ENCODE data around the gene PPP2R1B. TPM values are rescaled to one million over a fixed set of nuclear protein-coding genes. Genes with fewer than 3 reads are reported as not detected.

The PPP2R1B gene
- total RNA-seq, 1 experiment from 2014 or later: 105 TPM

DNA sequence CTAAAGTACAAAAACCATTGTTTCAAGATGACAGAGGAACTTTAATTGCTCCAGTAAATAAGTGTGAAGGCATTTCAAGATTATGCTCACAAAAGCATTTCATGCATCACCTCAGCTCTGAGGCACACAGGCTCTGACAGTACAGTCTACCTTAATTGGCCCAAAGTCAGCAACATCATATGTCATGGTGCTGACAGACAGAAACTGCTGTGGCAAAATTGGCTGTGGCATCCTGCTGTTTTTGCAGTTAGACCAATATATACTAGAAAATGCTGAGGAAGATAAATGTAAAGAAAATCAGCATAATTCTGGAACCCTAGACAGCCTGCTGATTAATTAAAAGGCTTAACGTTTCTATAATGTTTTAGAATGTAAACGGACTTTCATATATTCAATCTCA is 34.9 kb upstream of the PPP2R1B start:
- H3K27me3 Mint-ChIP-seq (ENCODE audit: low read depth): no peaks in the 10 kb centered on the region

More for the DNA sequence above, 34.9 kb upstream of the PPP2R1B start:
- H2BK20ac ChIP-seq (ENCODE audit: low read depth, low read length, poor library complexity, severe bottlenecking): no peak overlapping the region
- H3K4me2 ChIP-seq (ENCODE audit: insufficient read depth, insufficient read length, low read length): no peak overlapping the region
- no peaks in the 10 kb centered on the region for H3K9me3 ChIP-seq (ENCODE audit: control insufficient read depth, low read depth, low read length)
- peaks cover 1 to 3% (median 1%) of the 10 kb centered on the region in 3 experiments; a peak in 3 of 7 replicates for H3K36me3 Mint-ChIP-seq (ENCODE audit: insufficient read depth in 1 of 3, low read depth in 3 of 3)
- H3K56ac ChIP-seq (ENCODE audit: insufficient read length, low read depth, low read length): no peak overlapping the region
- no peak overlapping the region for H2AK5ac ChIP-seq (ENCODE audit: insufficient read length, low read length)
- no peak overlapping the region for H2BK15ac ChIP-seq (ENCODE audit: low read depth, low read length)
- no peak overlapping the region for H2BK12ac ChIP-seq (ENCODE audit: insufficient read length, low read depth, low read length)
- H2BK5ac ChIP-seq (ENCODE audit: insufficient read length, low read length): no peak overlapping the region
- H4K5ac ChIP-seq (ENCODE audit: insufficient read length, low read depth, low read length): no peak overlapping the region
- H4K20me1 ChIP-seq (ENCODE audit: control insufficient read depth, insufficient read depth, insufficient read length): no peaks in the 10 kb centered on the region
- no peak overlapping the region for H3K27ac Mint-ChIP-seq
- WGBS (ENCODE audit: extremely low coverage, insufficient read length, low lambda C conversion rate): no CpG with 5 or more reads among the region's 2 CpGs
- no peak overlapping the region for H3K4ac ChIP-seq (ENCODE audit: low read depth, low read length)
- no peak overlapping the region for H2AFZ ChIP-seq (ENCODE audit: low read length)
- H2BK120ac ChIP-seq (ENCODE audit: low read depth, low read length, poor library complexity, severe bottlenecking): no peak overlapping the region
- H3K23me2 ChIP-seq (ENCODE audit: insufficient read length, low read depth, low read length, poor library complexity, severe bottlenecking): no peaks in the 10 kb centered on the region
- H3K23ac ChIP-seq (ENCODE audit: insufficient read length, low read depth, low read length): no peak overlapping the region
- no peak overlapping the region for H3K4me3 Mint-ChIP-seq
- TF ChIP-seq CTCF (conservative IDR thresholded peaks at IDR 0.05): no peak
- H3K27ac ChIP-seq (ENCODE audit: insufficient read length, low read depth, low read length): no peak overlapping the region
- no peak for DNase-seq
- H4K8ac ChIP-seq (replicated peaks; ENCODE audit: insufficient read length, low read depth, low read length): no peak overlapping the region
- no peaks in the 10 kb centered on the region for H3K9me3 Mint-ChIP-seq
- H3K79me2 ChIP-seq (ENCODE audit: insufficient read depth, low read length): no peaks in the 10 kb centered on the region
- no peak overlapping the region for H4K91ac ChIP-seq (ENCODE audit: insufficient read length, low read depth, low read length)
- peaks cover 3 to 6% of the 10 kb centered on the region in 2 experiments for H3K4me1 Mint-ChIP-seq
- no peak overlapping the region for H3K9ac ChIP-seq (ENCODE audit: extremely low read depth, insufficient read length, low read length)
- H3T11ph ChIP-seq (ENCODE audit: low read length): no peak overlapping the region
- no peaks in the 10 kb centered on the region for H3K79me1 ChIP-seq (ENCODE audit: insufficient read depth, low read depth, low read length, poor library complexity, severe bottlenecking)
- H3K18ac ChIP-seq (ENCODE audit: insufficient read length, low read depth, low read length): no peak overlapping the region
- no peak overlapping the region for H3K14ac ChIP-seq (ENCODE audit: insufficient read depth, low read length)
- no peaks in the 10 kb centered on the region for H3K27me3 ChIP-seq (ENCODE audit: insufficient read depth, low read length)
- H3K4me1 ChIP-seq (ENCODE audit: insufficient read depth, low read length): no peaks in the 10 kb centered on the region
